NCI-H524 treated with DMSO at 0.1 percent for 48 hours (cell line): ENCODE results near the gene CSNK2A2.

ENCODE experiments used
- DNase-seq: peaks from one replicate; lab custom pipeline; 2025; lab: John Stamatoyannopoulos, UW

CSNK2A2 gene

DNA sequence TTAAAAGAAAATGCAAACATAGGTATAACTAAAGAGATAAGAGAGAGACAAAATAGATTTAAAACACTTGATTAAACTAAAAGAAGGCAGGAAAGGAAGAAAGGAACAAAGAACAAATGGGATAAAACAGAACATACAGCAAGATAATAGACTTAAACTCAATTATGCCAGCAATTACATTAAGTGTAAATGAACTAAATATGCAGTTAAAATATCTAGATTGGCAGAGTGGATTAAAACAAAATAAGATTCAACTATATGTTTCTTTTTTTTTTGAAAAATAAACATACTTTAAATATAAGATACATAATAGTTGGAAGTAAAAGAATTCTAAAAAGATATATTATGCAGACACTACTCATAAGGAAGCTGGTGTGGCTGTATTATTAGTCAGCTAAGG, 59.1 kb downstream of the CSNK2A2 start:
- no peak for DNase-seq

DNA sequence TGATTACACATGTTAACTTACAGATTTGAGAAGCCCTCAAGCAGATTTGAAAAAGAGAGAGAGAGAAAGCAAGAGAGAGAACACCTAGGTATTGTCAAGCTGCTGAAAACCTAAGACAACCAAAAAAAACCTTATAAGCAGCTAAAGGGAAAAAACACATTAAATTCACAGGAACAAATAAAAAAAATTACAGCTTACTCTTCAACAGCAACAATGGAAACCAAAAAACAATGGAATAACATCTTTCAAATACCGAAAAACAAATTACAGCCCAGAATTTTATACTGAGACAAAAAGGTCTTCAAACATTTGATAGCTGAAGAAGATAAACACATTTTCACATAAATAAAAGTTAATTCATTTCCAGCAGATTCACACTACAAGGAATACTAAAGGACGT, 60.3 kb downstream of the CSNK2A2 start:
- no peak for DNase-seq

DNA sequence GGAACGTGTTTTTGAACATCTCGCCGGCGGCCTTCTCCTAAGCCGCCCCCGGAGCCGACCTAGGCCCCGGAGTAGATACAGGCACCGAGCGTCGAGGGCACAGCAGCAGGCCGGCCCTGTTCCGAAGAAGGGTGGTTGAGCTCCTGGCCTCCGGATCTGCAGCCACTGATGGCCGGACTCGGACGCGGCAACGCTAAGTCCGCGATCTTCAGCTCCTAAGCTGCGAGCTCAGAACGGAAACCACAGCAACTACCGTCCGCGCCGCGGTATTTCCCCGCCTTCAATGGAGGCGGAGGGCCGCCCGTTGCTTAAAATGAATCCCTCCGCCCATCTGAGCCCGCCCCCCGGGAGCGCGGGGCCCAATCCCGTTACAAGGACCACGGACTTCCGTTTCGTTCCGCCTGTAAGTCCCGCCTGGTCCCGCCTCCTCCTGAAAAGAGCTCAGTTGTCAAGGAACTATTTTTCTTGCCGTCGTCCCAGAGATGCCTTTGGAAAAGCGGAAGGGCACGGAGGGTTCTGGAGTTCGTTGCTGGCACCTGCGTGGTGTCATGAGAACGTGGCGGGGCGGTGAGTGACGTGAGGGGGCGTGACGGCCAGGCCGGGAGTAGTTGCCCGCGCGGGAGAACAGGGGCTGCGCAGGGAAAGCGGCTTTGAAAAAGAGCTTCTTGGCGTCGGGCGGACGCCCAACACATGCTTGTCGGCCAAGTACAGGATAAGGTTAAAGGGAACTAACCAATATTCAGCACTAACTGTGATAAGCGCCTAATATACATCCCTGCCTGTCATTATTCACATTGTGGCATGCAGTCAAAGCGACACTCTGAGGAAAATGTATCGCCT, 68.6 kb downstream of the CSNK2A2 start, which contains the start of gene CFAP20:
TSS of gene CFAP20 (minus strand) at position 285 of the 840 bp plus-strand sequence. CDS start at position 19, 266 bp downstream.
- DNase-seq, result peak; percentile 99

DNA sequence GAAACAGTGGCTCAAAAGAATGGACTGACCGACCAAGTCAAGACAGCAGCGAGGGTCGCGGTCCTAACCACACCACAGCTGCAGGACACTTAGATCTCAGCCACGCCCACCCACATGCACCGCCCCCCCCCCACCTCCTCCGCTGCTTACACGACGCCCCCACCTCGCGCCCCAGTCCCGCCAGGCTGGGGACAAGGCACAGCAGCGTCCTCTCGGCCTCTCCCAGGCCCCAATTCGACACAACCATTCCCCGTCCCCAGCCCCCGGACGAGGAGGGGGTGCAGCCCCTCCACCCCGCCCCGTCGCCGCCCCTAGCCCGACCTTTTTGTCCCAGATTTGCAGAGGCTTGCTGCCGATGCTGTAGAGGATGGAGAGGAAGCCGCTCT, 69.2 kb downstream of the CSNK2A2 start:
- no peak for DNase-seq

DNA sequence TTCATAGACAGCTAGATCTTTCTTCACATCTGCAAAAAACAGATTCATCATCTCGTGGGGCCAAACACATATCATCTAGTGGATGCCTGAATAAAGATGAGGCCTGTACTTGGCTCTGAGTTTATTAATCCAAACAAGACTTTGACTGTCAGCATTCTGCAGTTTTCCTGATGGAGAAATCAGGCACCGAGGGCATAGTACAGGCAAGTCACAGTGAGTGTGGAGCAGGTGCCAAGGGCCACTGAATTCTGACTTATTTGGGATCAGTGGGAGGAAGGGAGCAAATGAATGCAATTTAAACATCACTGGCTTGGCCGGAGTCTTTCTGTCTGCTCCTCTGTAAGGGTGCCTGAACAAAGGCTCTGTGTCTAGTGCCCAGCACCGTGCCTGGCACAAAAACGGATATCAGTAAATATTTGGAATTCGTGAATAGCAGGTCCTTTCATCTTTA, 69.7 kb downstream of the CSNK2A2 start:
- no peak for DNase-seq

DNA sequence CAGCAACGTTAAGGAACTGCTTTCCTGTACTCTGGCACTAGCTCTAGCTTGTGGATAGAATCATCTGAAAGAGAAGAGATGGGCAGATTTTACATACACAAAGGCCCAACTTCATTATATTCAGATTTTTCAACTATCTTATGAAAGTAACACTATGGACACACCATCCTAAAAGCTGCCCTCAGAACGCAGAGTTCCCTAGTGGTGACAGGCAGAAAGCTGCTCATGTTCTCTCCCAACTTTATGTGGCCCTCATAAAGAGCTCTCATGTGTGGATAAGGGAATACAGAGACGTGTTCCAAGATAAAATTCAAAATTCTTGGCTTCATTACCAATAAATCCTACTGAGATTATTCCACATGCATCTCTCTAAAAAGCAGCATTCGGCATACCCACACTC, 70.3 kb downstream of the CSNK2A2 start:
- no peak for DNase-seq

GRCh38 chr16:58127033-58127556, 70.8 kb downstream of the CSNK2A2 start:
- no peak for DNase-seq

- no peak for DNase-seq
Measured at GRCh38 chr16:58126451-58126961, 71.4 kb downstream of the CSNK2A2 start.

- DNase-seq, result no peak
Measured at GRCh38 chr16:58125781-58126335, 72.0 kb downstream of the CSNK2A2 start.

DNA sequence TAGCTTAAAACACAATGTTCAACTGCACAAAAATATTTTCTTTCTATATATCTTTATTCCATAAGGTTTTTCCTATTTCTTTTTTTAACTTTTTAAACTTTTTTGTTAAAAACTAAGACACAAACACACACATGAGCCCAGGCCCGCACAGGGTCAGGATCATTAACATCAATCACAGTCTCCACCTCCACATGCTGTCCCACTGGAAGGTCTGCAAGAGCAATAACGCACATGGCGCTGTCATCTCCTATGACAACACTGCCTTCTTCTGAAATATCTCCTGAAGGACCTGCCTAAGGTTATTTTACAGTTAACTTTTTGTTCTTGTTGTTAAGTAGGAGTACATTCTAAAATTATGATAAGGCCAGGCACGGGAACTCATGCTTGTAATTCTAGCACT, 72.9 kb downstream of the CSNK2A2 start:
- no peak for DNase-seq

- no peak for DNase-seq
Measured at GRCh38 chr16:58124601-58124915, 73.3 kb downstream of the CSNK2A2 start.

GRCh38 chr16:58123896-58124600, 73.9 kb downstream of the CSNK2A2 start:
- DNase-seq, result peak; percentile 92

GRCh38 chr16:58121132-58121531, 76.8 kb downstream of the CSNK2A2 start:
- DNase-seq, result no peak

DNA sequence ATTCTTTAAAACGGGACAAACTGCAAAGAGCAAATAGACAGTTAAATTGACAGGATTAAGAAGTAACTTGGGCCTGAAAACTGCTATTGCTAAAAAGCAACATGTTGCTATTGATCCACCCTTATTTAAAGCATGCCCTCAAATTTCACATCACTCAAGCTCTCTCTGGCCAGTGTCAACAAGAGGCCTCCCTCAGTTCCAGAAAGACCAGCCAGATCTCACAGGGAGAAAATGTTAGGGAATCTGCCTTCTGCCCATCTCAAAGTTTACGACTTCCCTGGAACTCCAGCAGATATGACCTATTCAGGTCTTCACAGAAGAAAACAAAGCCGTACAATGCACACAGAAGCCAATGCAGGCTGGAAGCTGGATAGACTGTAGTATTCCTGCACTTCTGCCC, 77.7 kb downstream of the CSNK2A2 start:
- DNase-seq, result no peak

DNA sequence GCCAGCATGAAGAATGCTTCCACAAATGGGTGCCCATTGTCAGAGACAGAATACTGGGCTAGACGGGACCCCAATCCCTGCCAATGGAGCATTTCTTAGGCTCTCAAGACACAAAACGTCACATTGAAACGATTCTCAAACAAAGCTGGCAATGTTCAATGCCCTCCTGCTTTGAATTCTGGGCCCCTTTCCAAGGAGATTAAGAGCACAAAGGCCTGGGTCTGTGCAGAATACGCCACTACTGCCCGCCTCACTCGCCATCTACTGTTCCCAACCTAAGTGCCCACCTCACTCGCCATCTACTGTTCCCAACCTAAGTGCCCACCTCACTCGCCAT, 78.4 kb downstream of the CSNK2A2 start:
- no peak for DNase-seq

DNA sequence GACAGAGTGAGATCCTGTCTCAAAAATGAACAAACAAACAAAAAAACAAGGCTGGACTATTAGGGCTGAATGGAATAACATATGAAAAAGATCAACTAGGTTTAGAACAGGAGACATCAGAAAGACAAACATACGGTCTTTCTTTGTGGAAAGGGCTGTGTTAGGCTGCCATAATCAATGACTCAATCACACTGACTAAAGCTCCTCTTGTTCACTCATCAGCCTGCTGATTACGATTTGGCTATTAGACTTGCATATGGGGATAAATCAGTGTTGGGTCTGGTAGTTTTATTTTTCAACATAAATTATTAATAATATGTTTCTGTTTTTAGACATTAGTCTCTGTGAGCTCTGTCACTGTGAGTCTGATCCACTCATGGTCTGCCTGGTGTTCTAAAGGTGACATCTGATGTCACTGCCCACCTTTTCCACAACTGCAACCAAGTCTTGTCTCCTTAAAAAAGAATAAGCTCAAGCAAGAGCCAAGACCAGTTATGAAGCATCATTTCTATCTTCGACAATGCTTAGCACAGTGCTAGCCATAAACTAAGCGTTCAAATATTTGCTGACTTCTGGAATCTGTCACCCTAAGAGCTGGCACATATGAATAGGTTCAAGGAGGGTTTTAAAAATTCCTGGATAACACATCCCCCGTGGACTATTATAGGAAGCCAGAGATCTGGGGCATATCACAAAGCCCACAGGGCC, 79.0 kb downstream of the CSNK2A2 start:
- no peak for DNase-seq

DNA sequence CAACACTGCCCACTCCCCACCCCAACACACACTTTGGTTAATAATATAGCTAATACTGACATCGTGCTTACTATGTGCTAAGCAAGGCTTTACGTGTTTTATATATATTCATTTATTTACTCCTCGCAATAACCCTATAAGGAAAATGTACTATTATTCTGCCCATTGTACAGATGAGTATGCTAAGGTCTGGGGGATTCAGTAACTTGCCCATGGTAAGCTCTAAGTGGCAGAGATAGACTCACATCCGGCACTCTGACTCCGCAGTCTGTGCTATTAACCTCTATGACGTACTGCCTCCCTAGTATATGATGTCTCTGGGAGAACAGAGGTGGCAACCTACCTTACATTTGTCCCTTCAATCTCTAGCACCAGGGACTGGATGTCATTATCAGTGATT, 81.4 kb downstream of the CSNK2A2 start:
- DNase-seq, result no peak

DNA sequence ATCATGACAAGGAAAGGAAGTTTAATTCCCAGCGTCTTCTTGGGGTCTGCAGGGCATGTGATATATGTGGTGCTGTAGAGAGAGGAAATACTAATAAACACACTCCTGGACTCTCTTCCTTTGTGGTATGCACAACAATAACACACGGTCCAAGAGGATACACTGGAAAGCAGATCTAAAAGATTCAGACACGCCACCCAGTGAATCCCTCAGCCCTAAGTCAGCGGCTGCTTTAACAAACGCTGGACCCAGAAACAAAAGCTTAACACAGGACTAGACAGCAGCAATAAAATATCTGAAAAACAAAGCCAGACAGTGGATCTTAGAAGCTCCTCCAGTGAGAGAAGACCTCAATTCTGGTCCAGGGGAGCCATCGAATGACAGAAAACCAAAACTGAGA, 81.8 kb downstream of the CSNK2A2 start:
- DNase-seq, result no peak

DNA sequence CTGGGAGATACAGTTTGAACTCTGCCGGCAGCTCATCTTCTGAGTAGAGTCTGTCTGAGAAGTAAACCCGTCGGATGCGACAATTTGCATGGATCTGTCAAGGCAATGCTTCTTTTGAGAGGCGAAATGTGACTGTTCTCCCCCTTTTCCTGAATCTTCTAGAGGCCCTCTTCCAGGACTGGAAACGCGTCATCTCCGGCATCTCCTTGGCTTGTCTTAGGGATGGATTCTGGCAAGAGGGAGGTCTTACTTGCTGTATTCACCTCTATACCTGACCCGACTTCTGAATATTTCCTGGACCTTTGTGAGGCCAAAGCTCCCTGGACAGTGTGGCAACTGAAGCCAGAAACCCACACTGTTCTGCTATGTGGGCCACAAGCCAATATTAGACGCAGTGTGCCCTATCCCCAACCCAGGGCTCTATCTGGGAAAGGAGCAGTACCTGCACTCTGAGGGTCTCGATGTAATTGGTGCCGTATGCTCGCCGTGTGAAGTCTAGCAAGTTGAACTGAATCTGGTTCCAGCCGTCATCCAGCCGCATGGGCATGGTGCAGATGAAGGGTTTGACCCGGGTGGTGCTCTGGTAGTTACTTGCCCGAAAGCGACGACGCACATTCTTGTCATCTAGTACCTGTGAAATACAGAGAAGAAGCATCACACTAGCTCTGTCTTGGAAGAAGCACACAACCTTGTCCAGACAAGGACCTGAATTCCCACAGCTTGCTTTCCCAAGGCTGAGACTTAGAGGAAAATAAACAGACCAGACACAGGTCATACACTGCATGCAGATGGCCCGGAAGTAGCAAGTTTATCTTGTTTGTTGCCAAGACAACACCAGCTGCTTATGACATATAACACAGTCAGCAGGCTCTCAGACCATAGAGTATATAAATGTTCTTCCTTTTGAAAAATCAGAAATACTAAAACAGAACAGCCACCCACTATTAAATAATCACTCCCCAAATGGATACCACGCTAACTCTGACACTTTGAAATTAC, 82.8 kb downstream of the CSNK2A2 start:
- DNase-seq, result no peak

DNA sequence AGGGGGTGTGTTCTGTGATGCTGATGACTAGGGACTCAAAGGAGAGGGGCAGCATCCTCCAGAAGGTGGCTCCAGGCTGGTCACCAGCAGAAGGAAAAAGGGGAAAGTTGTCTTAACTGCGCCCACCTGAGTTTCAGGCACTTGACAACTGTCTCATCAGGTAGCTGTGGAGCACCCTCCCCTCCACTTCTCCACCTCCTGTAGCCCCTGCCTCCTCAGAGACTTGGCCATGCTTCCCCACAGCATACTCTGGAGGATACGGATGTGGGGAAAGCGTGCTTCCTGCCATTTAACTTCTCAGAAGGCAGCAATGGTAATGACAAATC, 86.6 kb downstream of the CSNK2A2 start:
- no peak for DNase-seq
